Pancreas (tissue), 10 donors: Measurements from ENCODE around the gene RBPMS2. TPM values are rescaled to one million over a fixed set of nuclear protein-coding genes. Genes with fewer than 3 reads are reported as not detected.
A peak's percentile ranks its signal among the peaks of the same experiment; 100 is the strongest.
"Not testable (repeated sequence)": the region's sequence is repeated elsewhere in the genome, so short reads cannot be mapped to it uniquely, and the experiment has no call there.

ENCODE experiments used
- ATAC-seq, 4 donors: fragments of 200-7000 bp; cut with Tn5 transposase; one replicate each; pipeline versions ENCODE4 v1.8.0 to v1.9.1; 2020; ENCODE audit warnings: mild to moderate bottlenecking in 4 of 4, moderate library complexity in 4 of 4
- DNase-seq, 6 donors: peaks; one replicate each; pipeline ENCODE4 v3.0.0-alpha.2; 2020
- FAIRE-seq: peaks from 2 replicates; lab custom pipeline; 2012; peaks lifted over from hg19 to GRCh38; lab: Jason Lieb, UNC
- H3K27ac ChIP-seq, 4 donors: fragments of 200-600 bp; sonication (generic); 1 replicate in 3 of 4; 2 replicates in 1 of 4; pipeline versions ENCODE4 v1.5.0 to v1.8.0; 2020
- H3K27me3 ChIP-seq, 4 donors: fragments of 200-600 bp; one replicate each; pipeline ENCODE4 v1.8.0; 2021
- H3K36me3 ChIP-seq, 3 donors: fragments of 200-600 bp; sonication (generic) in 1 of 3; one replicate each; pipeline versions ENCODE4 v1.5.0 to v1.8.0; 2020 to 2021
- H3K4me1 ChIP-seq, 3 donors: fragments of 200-600 bp; one replicate each; pipeline ENCODE4 v1.8.0; 2021
- H3K4me3 ChIP-seq, 4 donors: fragments of 200-600 bp; sonication (generic) in 2 of 4; one replicate each; pipeline versions ENCODE4 v1.5.0 to v1.8.0; 2020 to 2021
- H3K9me3 ChIP-seq, 4 donors: fragments of 200-600 bp; one replicate each; pipeline ENCODE4 v1.8.0; 2021
- CTCF ChIP-seq, 4 donors: fragments of 200-600 bp; sonication (generic) in 3 of 4; IDR thresholded peaks; one replicate each; pipeline versions ENCODE4 v1.5.0 to v1.8.0; 2021; ENCODE audit warnings: antibody characterized with exemption in 4 of 4
- WGBS, 2 donors: extraction: QIAGEN DNeasy Blood & Tissue Kit; methylation state at CpG; one replicate each; pipeline ENCODE4 v1.1.7; 2013; 5-methylcytosine and 5-hydroxymethylcytosine counted together
- intact Hi-C, 3 donors: fragments of 100-400 bp; cut with DNase I; formaldehyde crosslinking; loops; one replicate each; pipeline versions ENCODE4 v1.11.1 to v1.14.2; 2022
- polyA plus RNA-seq, 2 donors: library from polyadenylated mRNA; stranded (reverse); fragments of 200-250 nt; gene quantifications; one replicate each; pipeline ENCODE4 v1.2.3, GENCODE V29; 2013
- total RNA-seq, 6 donors: library from RNA; stranded (reverse); fragmentation: NEBNext Ultra II Directional in 4 of 6; extraction: Animal tissue kit (Norgen Biotek cat#: 25700) in 4 of 6; gene quantifications; one replicate each; pipeline versions ENCODE4 v1.2.1 to v1.2.4, GENCODE V29; 2021 to 2023
- donor health status: healthy with polysubstance abuse.
- donor health status: DM: no; HTN: no; CAD: no; lungs with moderate emphysema.
- donor health status: DM: no; HTN: no; CAD: no.
- donor health status: control.
- donor health status: control.
- donor health status: Bipolar disorder and iron deficiency.
- donor health status: DM: yes; HTN: yes; CAD: no.
- donor health status: DM: no; HTN: no; CAD: no.
- donor health status: DM: no; HTN: no; CAD: no.
- donor health status: DM: yes; HTN: yes; CAD: no.

RBPMS2 gene
- total RNA-seq (1 to 10 TPM in 3 of 6 donors, under 1 TPM in 3; 0.52 to 1.9 (median 0.92) TPM), polyA plus RNA-seq (1 to 10 TPM; 1.8 to 2.3 TPM)

- intact Hi-C loops = no loop called here
- Histone ChIP-seq H3K36me3 (no peaks in the 10 kb centered on the region), H3K27me3 (no peaks in the 10 kb centered on the region), H3K9me3 (no peaks in the 10 kb centered on the region), H3K4me3 (peak within 1 kb of the TSS; percentile 33 to 62 (median 48)), H3K27ac (no peak within 1 kb of the TSS), H3K4me1 (no peaks in the 10 kb centered on the region)
- FAIRE-seq (no peak), DNase-seq (peak in 4 of 6 donors; percentile 9 to 61 (median 30)), ATAC-seq (peak; percentile 31 to 72 (median 50))
- no peak for TF ChIP-seq CTCF (IDR thresholded peaks at IDR 0.05)
- WGBS, 2 donors = 1 to 3% methylated on average over 28 to 78 of the region's 90 CpGs
Measured at GRCh38 chr15:64775551-64776401, at the start of gene RBPMS2. RBPMS2 (minus strand) TSS chr15:64775589; CDS start chr15:64775319, 270 bp downstream.

GRCh38 chr15:64824929-64825430 lies 49.6 kb upstream of the RBPMS2 start:
- peaks cover 0 to 17% (median 9%) of the 10 kb centered on the region in 3 donors for H3K4me1 ChIP-seq
- intact Hi-C loops = no loop called here
- peak overlapping the region in 2 of 4 donors; percentile 32 to 49 for H3K4me3 ChIP-seq
- TF ChIP-seq CTCF (IDR thresholded peaks at IDR 0.05) = no peak
- DNase-seq = no peak
- ATAC-seq = peak in 1 of 4 donors; percentile 8
- no peak overlapping the region for H3K27ac ChIP-seq
- H3K36me3 ChIP-seq = no peaks in the 10 kb centered on the region
- 2 to 3% methylated on average over 17 of the region's 17 CpGs for WGBS, 2 donors
- peaks cover 0 to 6% (median 0%) of the 10 kb centered on the region in 4 donors for H3K27me3 ChIP-seq
- FAIRE-seq = no peak
- H3K9me3 ChIP-seq = no peaks in the 10 kb centered on the region

- Histone ChIP-seq H3K27ac (no peak overlapping the region), H3K4me3 (no peak overlapping the region), H3K27me3 (no peaks in the 10 kb centered on the region), H3K36me3 (no peaks in the 10 kb centered on the region), H3K4me1 (no peaks in the 10 kb centered on the region), H3K9me3 (no peaks in the 10 kb centered on the region)
- FAIRE-seq = no peak
- no peak for TF ChIP-seq CTCF (IDR thresholded peaks at IDR 0.05)
- peak in 4 of 6 donors; percentile 37 to 66 (median 50) for DNase-seq
- WGBS, 2 donors = 52 to 61% methylated on average over 12 to 13 of the region's 13 CpGs
- intact Hi-C loops = no loop called here
- ATAC-seq = peak; percentile 35 to 95 (median 78)
Measured at GRCh38 chr15:64816452-64816851, 41.1 kb upstream of the RBPMS2 start.

- H3K27ac ChIP-seq, H3K27me3 ChIP-seq, H3K4me3 ChIP-seq, H3K9me3 ChIP-seq, H3K4me1 ChIP-seq, intact Hi-C loops, DNase-seq, ATAC-seq, H3K36me3 ChIP-seq, FAIRE-seq: not testable (repeated sequence)
- WGBS, 2 donors = 78 to 85% methylated on average over 4 of the region's 4 CpGs
Measured at GRCh38 chr15:64814965-64815364, 39.6 kb upstream of the RBPMS2 start.

GRCh38 chr15:64814283-64814682 lies 38.9 kb upstream of the RBPMS2 start:
- H3K9me3 ChIP-seq, FAIRE-seq, H3K27ac ChIP-seq, H3K36me3 ChIP-seq, ATAC-seq, H3K27me3 ChIP-seq, DNase-seq, intact Hi-C loops, H3K4me3 ChIP-seq, H3K4me1 ChIP-seq: not testable (repeated sequence)
- 93 to 96% methylated on average over 8 of the region's 8 CpGs for WGBS, 2 donors
